Thymus (tissue), 11 donors: ENCODE data around the gene CNTNAP4. TPM values are rescaled to one million over a fixed set of nuclear protein-coding genes. Genes with fewer than 3 reads are reported as not detected.

ENCODE experiments used
- DNase-seq, 9 donors: peaks; one replicate each; pipeline ENCODE4 v3.0.0-alpha.2; 2013; ENCODE audit warnings: low spot score in 9 of 9, low read depth in 6 of 9, missing footprints in 1 of 9
- H3K27ac ChIP-seq, 2 donors: one replicate each; pipeline ENCODE4 v1.5.1; 2013; ENCODE audit warnings: control low read depth in 1 of 2, low read depth in 1 of 2, low read length in 1 of 2, mild to moderate bottlenecking in 1 of 2, moderate library complexity in 1 of 2
- H3K27me3 ChIP-seq, 2 donors: one replicate each; pipeline ENCODE4 v1.5.1; 2013; ENCODE audit warnings: low read length in 1 of 2; ENCODE audit not compliant: control insufficient read depth in 2 of 2, insufficient read depth in 1 of 2
- H3K36me3 ChIP-seq, 2 donors: one replicate each; pipeline ENCODE4 v1.5.1; 2013; ENCODE audit warnings: low read length in 1 of 2, mild to moderate bottlenecking in 1 of 2, moderate library complexity in 1 of 2; ENCODE audit not compliant: control insufficient read depth in 2 of 2, insufficient read depth in 2 of 2
- H3K4me1 ChIP-seq, 2 donors: one replicate each; pipeline ENCODE4 v1.5.1; 2013; ENCODE audit warnings: low read length in 2 of 2; ENCODE audit not compliant: control insufficient read depth in 2 of 2, insufficient read depth in 2 of 2
- H3K4me3 ChIP-seq, 2 donors: one replicate each; pipeline ENCODE4 v1.5.1; 2013; ENCODE audit warnings: low read length in 2 of 2, control low read depth in 1 of 2, mild to moderate bottlenecking in 1 of 2
- H3K9me3 ChIP-seq, 2 donors: one replicate each; pipeline ENCODE4 v1.5.1; 2013; ENCODE audit warnings: low read length in 1 of 2, mild to moderate bottlenecking in 1 of 2; ENCODE audit not compliant: control insufficient read depth in 2 of 2, insufficient read depth in 1 of 2
- WGBS: extraction: QIAGEN DNeasy Blood & Tissue Kit; methylation state at CpG from one replicate; pipeline ENCODE4 v1.1.7; 2013; 5-methylcytosine and 5-hydroxymethylcytosine counted together
- polyA plus RNA-seq: library from polyadenylated mRNA; stranded (reverse); fragments of 200-250 nt; gene quantifications from one replicate; pipeline ENCODE4 v1.2.3, GENCODE V29; 2013
- total RNA-seq: library from RNA; stranded (reverse); fragments of 120-200 nt; gene quantifications from one replicate; pipeline ENCODE4 v1.2.4, GENCODE V29; 2013
- donor health status: healthy.

Gene CNTNAP4
- total and polyA plus RNA-seq, 2 donors: 0.09 to 0.28 TPM

- 96% methylated on average over 1 of the region's 1 CpG for WGBS
- no peak for DNase-seq
- H3K27me3 ChIP-seq: no peaks in the 10 kb centered on the region
- H3K4me1 ChIP-seq: no peaks in the 10 kb centered on the region
- H3K9me3 ChIP-seq: no peaks in the 10 kb centered on the region
- no peak overlapping the region for H3K4me3 ChIP-seq
- no peak overlapping the region for H3K27ac ChIP-seq
- H3K36me3 ChIP-seq: no peaks in the 10 kb centered on the region
Observed at GRCh38 chr16:76541070-76541469, 263.9 kb downstream of the CNTNAP4 start.

- no peaks in the 10 kb centered on the region for H3K36me3 ChIP-seq
- H3K4me3 ChIP-seq: no peak overlapping the region
- H3K27me3 ChIP-seq: no peaks in the 10 kb centered on the region
- WGBS: 93% methylated on average over 2 of the region's 2 CpGs
- H3K9me3 ChIP-seq: no peaks in the 10 kb centered on the region
- H3K4me1 ChIP-seq: no peaks in the 10 kb centered on the region
- DNase-seq: no peak
- H3K27ac ChIP-seq: no peak overlapping the region
Observed at GRCh38 chr16:76565542-76565941, 288.3 kb downstream of the CNTNAP4 start.

- Histone ChIP-seq H3K27ac (no peak overlapping the region), H3K27me3 (no peaks in the 10 kb centered on the region), H3K4me1 (no peaks in the 10 kb centered on the region), H3K36me3 (no peaks in the 10 kb centered on the region), H3K4me3 (no peak overlapping the region), H3K9me3 (no peaks in the 10 kb centered on the region)
- DNase-seq: no peak
- 93% methylated on average over 3 of the region's 3 CpGs for WGBS
Observed at GRCh38 chr16:76571755-76572154, 294.6 kb downstream of the CNTNAP4 start.

- H3K4me3 ChIP-seq: no peak overlapping the region
- H3K27ac ChIP-seq: no peak overlapping the region
- no peak for DNase-seq
- H3K27me3 ChIP-seq: no peaks in the 10 kb centered on the region
- no peaks in the 10 kb centered on the region for H3K36me3 ChIP-seq
- WGBS: 97% methylated on average over 2 of the region's 2 CpGs
- H3K4me1 ChIP-seq: no peaks in the 10 kb centered on the region
- H3K9me3 ChIP-seq: no peaks in the 10 kb centered on the region
Observed at GRCh38 chr16:76573281-76573680, 296.1 kb downstream of the CNTNAP4 start.

- Histone ChIP-seq H3K9me3 (no peaks in the 10 kb centered on the region), H3K36me3 (no peaks in the 10 kb centered on the region), H3K4me3 (no peak overlapping the region), H3K27me3 (no peaks in the 10 kb centered on the region), H3K27ac (no peak overlapping the region), H3K4me1 (no peaks in the 10 kb centered on the region)
- WGBS: 81% methylated on average over 2 of the region's 2 CpGs
- DNase-seq: no peak
Observed at GRCh38 chr16:76574651-76575050, 297.4 kb downstream of the CNTNAP4 start.

GRCh38 chr16:76576526-76576925, 299.3 kb downstream of the CNTNAP4 start:
- no peak for DNase-seq
- Histone ChIP-seq H3K27ac (no peak overlapping the region), H3K4me1 (no peaks in the 10 kb centered on the region), H3K36me3 (no peaks in the 10 kb centered on the region), H3K27me3 (no peaks in the 10 kb centered on the region), H3K9me3 (no peaks in the 10 kb centered on the region), H3K4me3 (no peak overlapping the region)
- 61% methylated on average over 5 of the region's 5 CpGs for WGBS

- Histone ChIP-seq H3K27me3 (no peaks in the 10 kb centered on the region), H3K4me3 (no peak overlapping the region), H3K9me3 (no peaks in the 10 kb centered on the region), H3K36me3 (no peaks in the 10 kb centered on the region), H3K27ac (no peak overlapping the region), H3K4me1 (no peaks in the 10 kb centered on the region)
- DNase-seq: no peak
- 11% methylated on average over 4 of the region's 4 CpGs for WGBS
Observed at GRCh38 chr16:76577003-76577402, 299.8 kb downstream of the CNTNAP4 start.

- Histone ChIP-seq H3K36me3 (no peaks in the 10 kb centered on the region), H3K4me3 (no peak overlapping the region), H3K27me3 (no peaks in the 10 kb centered on the region), H3K27ac (no peak overlapping the region), H3K9me3 (no peaks in the 10 kb centered on the region), H3K4me1 (no peaks in the 10 kb centered on the region)
- no peak for DNase-seq
- 96% methylated on average over 9 of the region's 9 CpGs for WGBS
Observed at GRCh38 chr16:76579277-76579922, 302.2 kb downstream of the CNTNAP4 start.

GRCh38 chr16:76583466-76583865, 306.3 kb downstream of the CNTNAP4 start:
- Histone ChIP-seq H3K27me3 (no peaks in the 10 kb centered on the region), H3K4me1 (no peaks in the 10 kb centered on the region), H3K9me3 (no peaks in the 10 kb centered on the region), H3K4me3 (no peak overlapping the region), H3K36me3 (no peaks in the 10 kb centered on the region), H3K27ac (no peak overlapping the region)
- WGBS: 47% methylated on average over 6 of the region's 6 CpGs
- peak in 2 of 9 donors; percentile 4 to 5 for DNase-seq
